Head of caudate nucleus (tissue), 42 donors: ENCODE measurements around the gene MYO1F.
"Not testable (repeated sequence)": the region's sequence is repeated elsewhere in the genome, so short reads cannot be mapped to it uniquely, and the experiment has no call there.

Source experiments
- DNase-seq, 42 donors: peaks; one replicate each; pipeline versions ENCODE4 v3.0.0 to v3.0.0-alpha.2; 2020 to 2021; ENCODE audit warnings: mixed read lengths in 7 of 42
- intact Hi-C: fragments of 100-400 bp; cut with DNase I; formaldehyde crosslinking; loops from one replicate; pipeline ENCODE4 v1.15.0; 2022

Gene MYO1F

GRCh38 chr19:8577247-8577646, at the start of gene MYO1F:
TSS of gene MYO1F (minus strand) at chr19:8577442. CDS start at chr19:8577309, 133 bp downstream.
- peak in 27 of 42 donors; percentile 8 to 57 (median 35) for DNase-seq
- intact Hi-C loops, result no loop called here

DNA sequence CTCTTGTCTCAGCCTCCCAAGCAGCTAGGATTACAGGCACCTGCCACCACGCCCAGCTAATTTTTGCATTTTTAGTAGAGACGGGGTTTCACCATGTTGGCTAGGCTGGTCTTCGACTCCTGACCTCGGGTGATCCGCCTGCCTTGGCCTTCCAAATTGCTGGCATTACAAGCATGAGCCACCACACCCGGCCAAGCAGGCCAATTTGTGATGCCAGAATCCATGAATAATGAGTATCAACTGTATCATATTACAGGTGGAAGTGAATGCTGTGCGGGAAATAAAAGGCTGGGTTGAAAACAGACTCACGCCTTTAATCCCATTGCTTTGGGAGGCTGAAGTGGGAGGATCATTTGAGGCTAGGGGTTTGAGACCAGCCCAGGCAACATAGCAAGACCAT, 49.6 kb upstream of the MYO1F start:
- intact Hi-C loops, result no loop called here
- DNase-seq, result no peak

DNA sequence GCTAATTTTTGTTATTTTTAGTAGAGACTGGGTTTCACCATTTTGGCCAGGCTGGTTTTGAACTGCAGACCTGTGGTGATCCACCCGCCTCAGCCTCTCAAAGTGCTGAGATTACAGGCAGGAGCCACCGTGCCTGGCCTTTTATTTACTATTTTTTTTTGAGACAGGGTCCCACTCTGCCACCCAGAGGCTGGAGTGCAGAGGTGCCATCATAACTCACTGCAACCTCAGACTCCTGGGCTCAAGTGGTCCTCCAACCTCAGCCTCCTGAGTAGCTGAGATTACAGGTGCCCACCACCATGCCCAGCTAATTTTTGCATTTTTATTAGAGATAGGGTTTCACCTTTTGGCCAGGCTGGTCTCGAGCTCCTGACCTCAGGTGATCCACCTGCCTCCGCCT, 45.6 kb upstream of the MYO1F start:
- intact Hi-C loops, DNase-seq: not testable (repeated sequence)

- intact Hi-C loops, result no loop called here
- DNase-seq, result no peak
These were observed 41.5 kb upstream of the MYO1F start for GRCh38 chr19:8618751-8619150.

DNA sequence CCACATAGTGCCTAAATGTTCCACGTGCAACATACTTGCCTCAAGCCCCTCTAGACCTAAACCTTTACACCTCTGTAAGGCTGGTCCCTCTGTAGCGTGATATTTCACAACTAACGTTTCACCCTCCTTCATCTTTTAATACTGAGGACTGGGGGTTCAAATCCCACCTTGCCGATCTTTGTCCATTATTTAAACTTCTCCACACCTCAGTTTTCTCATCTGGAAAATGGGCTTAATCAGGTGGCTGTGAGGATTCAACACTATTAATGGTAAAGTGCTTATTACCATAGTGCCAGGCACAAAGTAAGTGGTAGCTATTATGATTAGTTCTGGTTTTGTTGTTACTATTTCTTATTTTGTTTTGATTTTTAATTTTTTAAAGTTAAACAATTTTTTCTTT, 40.7 kb upstream of the MYO1F start:
- no peak for DNase-seq
- intact Hi-C loops, result no loop called here

DNA sequence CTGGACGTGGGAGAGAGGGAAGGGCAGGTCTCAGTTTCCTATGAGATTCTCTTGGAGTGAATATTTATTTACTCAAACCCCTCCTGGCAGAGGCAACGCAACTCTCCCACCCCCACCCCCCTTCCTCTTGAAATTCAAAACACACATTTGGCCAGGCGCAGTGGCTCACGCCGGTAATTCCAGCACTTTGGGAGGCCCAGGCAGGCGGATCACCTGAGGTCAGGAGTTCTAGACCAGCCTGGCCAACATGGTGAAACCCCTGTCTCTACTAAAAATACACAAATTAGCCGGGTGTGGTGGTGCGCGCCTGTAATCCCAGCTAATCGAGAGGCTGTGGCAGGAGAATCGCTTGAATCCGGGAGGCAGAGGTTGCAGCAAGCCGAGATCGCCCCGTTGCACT, 40.1 kb upstream of the MYO1F start:
- intact Hi-C loops, DNase-seq: not testable (repeated sequence)

DNA sequence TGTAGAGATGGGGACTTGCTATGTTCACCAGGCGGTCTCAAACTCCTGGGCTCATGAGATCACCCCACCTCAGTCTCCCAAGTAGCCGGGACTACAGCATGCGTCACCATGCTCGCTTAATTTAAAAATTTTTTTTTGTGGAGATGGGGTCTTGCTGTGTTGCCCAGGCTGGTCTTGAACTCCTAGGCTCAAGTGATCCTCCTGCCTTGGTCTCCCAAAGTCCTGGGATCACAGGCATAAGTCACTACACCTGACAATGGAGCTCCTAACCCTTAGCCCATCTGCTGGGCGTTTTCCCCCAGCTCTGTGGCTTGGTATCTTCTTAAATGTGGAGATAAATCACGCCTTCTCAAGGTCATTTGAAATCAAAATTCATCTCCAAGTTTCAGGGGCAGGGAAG, 39.6 kb upstream of the MYO1F start:
- intact Hi-C loops, result no loop called here
- no peak for DNase-seq

- intact Hi-C loops, result no loop called here
- DNase-seq, result peak in 36 of 42 donors; percentile 17 to 71 (median 52)
These were observed 38.8 kb upstream of the MYO1F start for GRCh38 chr19:8615813-8616596.

DNA sequence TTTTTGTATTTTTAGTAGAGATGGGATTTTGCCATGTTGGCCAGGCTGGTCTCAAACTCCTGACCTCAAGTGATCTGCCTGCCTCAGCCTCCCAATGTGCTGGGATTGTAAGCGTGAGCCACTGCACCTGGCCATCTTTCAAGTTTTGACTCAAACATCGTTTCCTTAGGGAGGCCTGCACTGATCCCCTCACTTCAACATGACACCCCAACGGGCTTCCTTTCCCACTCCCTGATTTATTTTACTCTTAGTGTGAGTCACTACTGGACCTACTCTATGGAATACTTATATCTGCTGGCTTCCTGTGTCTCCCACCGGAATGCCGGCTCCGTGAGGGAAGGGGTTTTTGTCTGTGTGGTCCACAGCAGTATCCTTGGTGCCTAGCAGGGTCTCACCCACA, 37.8 kb upstream of the MYO1F start:
- intact Hi-C loops, result no loop called here

DNA sequence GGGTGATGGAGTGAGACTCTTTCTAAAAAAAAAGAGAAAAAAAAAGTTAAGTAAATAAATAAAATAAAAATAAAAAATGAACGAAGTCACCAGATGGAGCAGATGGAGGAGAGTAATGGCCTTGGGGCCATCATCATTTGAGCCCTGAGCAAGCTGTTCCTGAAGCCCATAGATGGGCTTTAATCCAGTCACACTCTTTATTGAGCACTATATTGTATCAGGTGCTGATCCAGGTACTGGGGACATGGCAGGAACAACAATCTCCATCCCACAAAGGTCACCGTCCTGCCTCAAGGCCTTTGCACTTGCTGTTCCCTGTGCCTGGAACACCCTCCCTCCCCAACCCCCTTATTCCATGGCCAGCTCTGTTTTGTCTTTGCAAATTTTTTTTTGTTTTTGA, 37.2 kb upstream of the MYO1F start:
- no peak for DNase-seq
- intact Hi-C loops, result no loop called here

More for the DNA sequence above, 37.8 kb upstream of the MYO1F start:
- DNase-seq, result no peak

DNA sequence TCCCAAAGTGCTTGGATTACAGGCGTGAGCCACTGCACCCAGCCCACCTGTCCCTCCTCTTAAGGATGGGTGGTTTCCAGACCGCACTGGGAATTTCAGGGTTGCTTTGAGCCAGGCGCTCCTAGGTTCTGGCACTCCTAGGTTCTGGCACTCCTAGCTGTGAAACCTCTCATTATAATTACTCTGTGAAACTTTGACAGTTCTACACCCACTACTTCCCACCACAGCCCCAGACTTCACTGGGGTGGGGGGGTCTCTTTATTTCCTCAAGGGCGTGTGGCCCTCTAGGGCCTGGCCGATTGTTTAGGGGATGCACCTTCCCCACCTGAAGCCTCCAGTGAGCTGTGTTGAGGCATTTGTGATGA, 35.5 kb upstream of the MYO1F start:
- no peak for DNase-seq
- intact Hi-C loops, result no loop called here

DNA sequence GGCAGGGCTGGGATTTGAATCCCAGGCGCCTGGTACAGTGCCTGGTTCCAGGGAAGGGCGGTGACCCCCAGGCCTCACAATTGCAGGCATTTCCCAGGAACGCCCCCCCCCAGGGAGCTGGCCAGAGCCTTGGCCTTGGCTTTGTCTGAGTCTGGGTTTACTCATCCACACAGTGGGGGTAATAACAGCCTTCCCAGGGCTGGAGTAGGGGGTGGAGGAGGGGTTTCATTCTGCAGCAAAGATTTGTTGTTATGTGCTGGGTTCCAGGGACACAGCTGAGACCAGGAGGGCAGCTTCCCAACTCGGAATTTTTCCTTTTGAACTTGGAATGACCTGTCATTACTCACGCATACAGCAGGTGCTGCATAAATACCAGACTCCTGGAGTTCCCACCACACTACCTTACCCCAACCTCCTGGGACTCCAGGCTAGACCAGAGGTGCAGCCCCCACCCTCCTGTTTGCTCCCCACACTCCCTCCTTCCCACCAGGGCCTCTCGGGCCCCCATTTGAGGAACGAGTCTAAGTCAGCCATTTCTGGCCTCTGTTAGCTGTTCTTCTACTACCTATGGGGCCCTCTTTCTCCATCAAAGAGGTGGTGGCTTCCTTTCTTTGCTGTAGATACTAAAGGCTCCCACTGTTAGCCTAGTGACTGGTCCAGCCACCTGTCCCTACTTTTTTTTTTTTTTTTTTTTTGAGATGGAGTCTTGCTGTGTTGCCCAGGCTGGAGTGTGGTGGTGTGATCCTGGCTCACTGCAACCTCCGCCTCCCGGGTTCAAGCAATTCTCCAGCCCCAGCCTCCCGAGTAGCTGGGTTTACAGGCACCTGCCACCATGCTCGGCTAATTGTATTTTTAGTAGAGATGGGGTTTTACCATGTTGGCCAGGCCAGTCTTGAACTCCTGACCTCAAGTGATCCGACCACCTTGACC, 34.9 kb upstream of the MYO1F start:
- intact Hi-C loops, result no loop called here
- DNase-seq, result peak in 4 of 42 donors; percentile 15 to 52 (median 20)

GRCh38 chr19:8611391-8611876, 34.2 kb upstream of the MYO1F start:
- DNase-seq, result no peak
- intact Hi-C loops, result no loop called here

DNA sequence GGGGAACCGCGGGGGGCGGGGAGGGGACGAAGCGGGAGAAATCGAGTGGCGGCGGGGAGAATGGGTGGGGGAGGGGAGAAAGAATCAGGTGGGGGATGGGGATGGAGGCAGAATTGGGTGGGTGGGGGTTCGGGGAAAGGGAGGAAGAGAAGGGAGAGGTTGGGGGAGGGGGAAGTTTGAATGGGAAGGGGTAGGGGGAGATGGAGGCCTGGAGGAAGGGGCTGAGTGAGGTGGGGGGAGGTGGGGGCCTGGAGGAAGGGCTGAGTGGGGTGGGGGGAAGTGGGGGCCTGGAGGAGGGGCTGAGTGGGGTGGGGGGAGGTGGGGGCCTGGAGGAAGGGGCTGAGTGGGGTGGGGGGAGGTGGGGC, 33.7 kb upstream of the MYO1F start:
- no peak for DNase-seq
- intact Hi-C loops, result no loop called here

DNA sequence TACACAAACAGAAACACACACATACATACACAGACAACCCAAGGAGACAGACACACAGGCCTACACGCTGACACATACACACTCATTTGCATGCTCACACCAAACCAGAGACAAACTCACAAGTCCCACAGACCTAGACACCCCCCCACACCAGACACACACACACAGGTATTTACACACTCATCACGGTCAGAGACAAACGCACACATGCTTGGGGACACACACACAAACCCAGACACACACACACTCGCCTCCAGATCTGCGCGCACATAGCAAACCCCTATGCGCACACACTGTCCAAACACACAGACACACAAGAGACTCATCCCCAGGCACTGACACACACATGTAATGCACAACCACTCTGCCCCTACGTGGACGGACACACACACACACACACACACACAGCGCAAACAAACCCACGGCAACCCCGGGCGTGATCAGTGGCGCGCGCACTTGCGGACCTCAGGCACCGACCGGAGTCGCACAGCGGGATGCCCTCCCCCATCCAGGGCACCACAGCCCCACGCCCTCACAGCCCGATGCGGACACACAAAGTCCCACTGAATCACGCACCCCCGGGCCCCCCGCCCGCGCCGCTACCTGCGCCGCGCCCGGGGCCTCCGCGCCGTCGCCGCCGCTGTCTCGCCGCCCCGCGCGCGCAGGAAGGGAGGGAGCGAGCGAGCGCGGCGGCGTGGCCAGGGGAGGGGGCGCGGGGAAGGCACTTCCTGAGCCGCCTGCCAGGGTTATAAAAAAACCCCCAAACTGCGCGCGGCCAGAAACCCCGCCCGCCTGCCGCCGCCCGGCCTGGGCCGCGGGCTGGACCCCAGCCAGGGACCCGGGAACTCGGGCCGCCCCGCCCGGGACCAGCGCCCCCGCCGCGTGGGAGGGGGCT, 33.0 kb upstream of the MYO1F start, which contains the start of gene ADAMTS10:
Gene ADAMTS10, minus strand, starts transcription at position 675 of the 895 bp plus-strand sequence. CDS start 5,005 bp downstream, outside the sequence.
- peak in 7 of 42 donors; percentile 14 to 51 (median 28) for DNase-seq

DNA sequence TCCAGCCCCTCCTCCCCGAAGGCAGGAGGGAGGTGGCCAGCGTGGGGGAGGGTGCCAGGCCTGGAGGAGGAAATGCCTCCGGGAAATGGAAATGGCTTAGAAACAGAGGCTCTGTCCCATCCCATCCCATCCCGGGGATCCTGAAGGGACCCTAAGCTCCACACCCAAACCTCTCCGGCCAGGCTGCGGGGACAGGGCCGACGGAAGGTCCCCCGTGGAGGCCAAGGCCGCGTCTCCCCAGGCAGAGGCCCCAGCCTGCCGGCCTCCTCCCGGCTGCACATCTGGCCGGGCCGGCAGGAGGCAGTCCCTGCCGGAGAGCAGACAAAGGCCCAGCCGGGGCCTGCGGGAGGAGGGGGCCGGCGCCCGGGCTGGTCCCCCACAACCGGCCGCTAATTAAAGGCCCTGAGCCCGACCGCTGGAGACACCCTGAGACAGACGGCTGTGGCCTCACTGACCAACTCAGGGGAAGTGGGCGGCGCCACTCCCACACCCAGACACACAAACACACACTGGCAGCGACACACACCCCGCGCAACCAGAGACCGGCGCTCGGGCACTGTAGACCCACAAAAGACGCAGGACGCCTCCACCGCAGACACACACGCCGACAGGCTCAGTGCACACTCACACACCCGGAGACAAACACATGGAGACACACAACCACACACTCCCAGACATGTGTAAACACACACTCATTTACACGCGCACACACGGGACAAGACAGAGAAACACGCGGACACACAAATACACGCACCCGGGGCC, 32.2 kb upstream of the MYO1F start:
- intact Hi-C loops, result no loop called here
- DNase-seq, result peak in 28 of 42 donors; percentile 11 to 51 (median 28)

More for the DNA sequence above, 33.0 kb upstream of the MYO1F start, which contains the start of gene ADAMTS10:
- intact Hi-C loops, result no loop called here

GRCh38 chr19:8608941-8609278, 31.7 kb upstream of the MYO1F start:
- no peak for DNase-seq
- intact Hi-C loops, result no loop called here

DNA sequence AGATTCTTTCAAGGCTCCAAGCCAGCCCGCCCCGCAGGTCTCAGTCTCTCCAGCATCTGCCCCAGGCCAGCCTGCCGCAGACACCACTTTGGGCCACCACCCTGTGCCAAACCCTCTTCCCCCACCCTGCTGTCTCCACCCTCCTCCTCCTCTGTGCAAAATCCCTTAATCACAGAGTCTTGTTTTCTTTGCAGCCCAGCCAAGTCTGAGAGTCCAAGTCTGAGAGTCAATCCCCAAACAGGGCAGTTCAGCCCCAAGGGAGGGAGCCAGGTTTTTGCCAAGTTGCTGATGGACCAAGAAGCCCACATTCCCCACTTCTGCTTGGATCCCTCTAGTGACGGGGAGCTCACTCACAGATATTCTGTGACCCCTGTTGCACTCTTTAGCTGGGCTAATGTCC, 30.1 kb upstream of the MYO1F start:
- DNase-seq, result no peak
- intact Hi-C loops, result no loop called here
